Measurements from ENCODE around the gene UGT2B10.
"Not testable (repeated sequence)": the region's sequence is repeated elsewhere in the genome, so short reads cannot be mapped to it uniquely, and the experiment has no call there.

GRCh38 chr4:68818030-68818462, 2.3 kb downstream of the UGT2B10 start:
- not testable (repeated sequence) for TF ChIP-seq POLR2A (IDR thresholded peaks at IDR 0.05); CTCF (IDR thresholded peaks at IDR 0.05 in 8 of 11, conservative IDR thresholded peaks at IDR 0.05 in 3 of 11)
